Measurements from ENCODE around the gene ACTRT1. TPM values are rescaled to one million over a fixed set of nuclear protein-coding genes. Genes with fewer than 3 reads are reported as not detected.

Gene ACTRT1
- total RNA-seq, 1 experiment from 2014 or later = not detected

- BruUV-seq (replicated peaks) = no TSS peak
- POLR2A ChIA-PET = no interaction called here
- no peaks in the 10 kb centered on the region for H3K36me3 ChIP-seq (ENCODE audit: control insufficient read depth, insufficient read depth, low read length)
- DNase-seq (ENCODE audit: low read depth, low spot score) = no peak
- CTCF ChIA-PET = no interaction called here
- intact Hi-C loops (cut with micrococcal nuclease; ENCODE audit: unreplicated experiment) (no loop called here), in situ Hi-C loops (cut with HindIII; ENCODE audit: low pct_unique_long_range_greater_than_20kb, low sequenced_read_pairs) (no loop called here)
- no peak for ATAC-seq
- TF ChIP-seq, protein P1, sequence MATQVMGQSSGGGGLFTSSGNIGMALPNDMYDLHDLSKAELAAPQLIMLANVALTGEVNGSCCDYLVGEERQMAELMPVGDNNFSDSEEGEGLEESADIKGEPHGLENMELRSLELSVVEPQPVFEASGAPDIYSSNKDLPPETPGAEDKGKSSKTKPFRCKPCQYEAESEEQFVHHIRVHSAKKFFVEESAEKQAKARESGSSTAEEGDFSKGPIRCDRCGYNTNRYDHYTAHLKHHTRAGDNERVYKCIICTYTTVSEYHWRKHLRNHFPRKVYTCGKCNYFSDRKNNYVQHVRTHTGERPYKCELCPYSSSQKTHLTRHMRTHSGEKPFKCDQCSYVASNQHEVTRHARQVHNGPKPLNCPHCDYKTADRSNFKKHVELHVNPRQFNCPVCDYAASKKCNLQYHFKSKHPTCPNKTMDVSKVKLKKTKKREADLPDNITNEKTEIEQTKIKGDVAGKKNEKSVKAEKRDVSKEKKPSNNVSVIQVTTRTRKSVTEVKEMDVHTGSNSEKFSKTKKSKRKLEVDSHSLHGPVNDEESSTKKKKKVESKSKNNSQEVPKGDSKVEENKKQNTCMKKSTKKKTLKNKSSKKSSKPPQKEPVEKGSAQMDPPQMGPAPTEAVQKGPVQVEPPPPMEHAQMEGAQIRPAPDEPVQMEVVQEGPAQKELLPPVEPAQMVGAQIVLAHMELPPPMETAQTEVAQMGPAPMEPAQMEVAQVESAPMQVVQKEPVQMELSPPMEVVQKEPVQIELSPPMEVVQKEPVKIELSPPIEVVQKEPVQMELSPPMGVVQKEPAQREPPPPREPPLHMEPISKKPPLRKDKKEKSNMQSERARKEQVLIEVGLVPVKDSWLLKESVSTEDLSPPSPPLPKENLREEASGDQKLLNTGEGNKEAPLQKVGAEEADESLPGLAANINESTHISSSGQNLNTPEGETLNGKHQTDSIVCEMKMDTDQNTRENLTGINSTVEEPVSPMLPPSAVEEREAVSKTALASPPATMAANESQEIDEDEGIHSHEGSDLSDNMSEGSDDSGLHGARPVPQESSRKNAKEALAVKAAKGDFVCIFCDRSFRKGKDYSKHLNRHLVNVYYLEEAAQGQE (IDR thresholded peaks at IDR 0.05; ENCODE audit: insufficient read depth in 1 of 2, low read depth in 2 of 2, low read length in 1 of 2) = no peak
- TF ChIP-seq POLR2AphosphoS5 (IDR thresholded peaks at IDR 0.05; ENCODE audit: low read depth, low read length) (no peak), SIN3A (IDR thresholded peaks at IDR 0.05; ENCODE audit: borderline replicate concordance, insufficient read depth, low read depth, low read length) (no peak), TCF7L2 (IDR thresholded peaks at IDR 0.05; ENCODE audit: low read depth, low read length) (no peak)
- TF ChIP-seq, protein P2, sequence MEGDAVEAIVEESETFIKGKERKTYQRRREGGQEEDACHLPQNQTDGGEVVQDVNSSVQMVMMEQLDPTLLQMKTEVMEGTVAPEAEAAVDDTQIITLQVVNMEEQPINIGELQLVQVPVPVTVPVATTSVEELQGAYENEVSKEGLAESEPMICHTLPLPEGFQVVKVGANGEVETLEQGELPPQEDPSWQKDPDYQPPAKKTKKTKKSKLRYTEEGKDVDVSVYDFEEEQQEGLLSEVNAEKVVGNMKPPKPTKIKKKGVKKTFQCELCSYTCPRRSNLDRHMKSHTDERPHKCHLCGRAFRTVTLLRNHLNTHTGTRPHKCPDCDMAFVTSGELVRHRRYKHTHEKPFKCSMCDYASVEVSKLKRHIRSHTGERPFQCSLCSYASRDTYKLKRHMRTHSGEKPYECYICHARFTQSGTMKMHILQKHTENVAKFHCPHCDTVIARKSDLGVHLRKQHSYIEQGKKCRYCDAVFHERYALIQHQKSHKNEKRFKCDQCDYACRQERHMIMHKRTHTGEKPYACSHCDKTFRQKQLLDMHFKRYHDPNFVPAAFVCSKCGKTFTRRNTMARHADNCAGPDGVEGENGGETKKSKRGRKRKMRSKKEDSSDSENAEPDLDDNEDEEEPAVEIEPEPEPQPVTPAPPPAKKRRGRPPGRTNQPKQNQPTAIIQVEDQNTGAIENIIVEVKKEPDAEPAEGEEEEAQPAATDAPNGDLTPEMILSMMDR (IDR thresholded peaks at IDR 0.05) = no peak
- H3K4me3 ChIP-seq (ENCODE audit: low read depth in 2 of 2, low read length in 2 of 2) = no peak overlapping the region
- H3K27ac ChIP-seq (ENCODE audit: low read length) = no peak overlapping the region
- H3K27me3 ChIP-seq (ENCODE audit: control insufficient read depth, insufficient read depth, low read length) = no peaks in the 10 kb centered on the region
- no peaks in the 10 kb centered on the region for H3K4me1 ChIP-seq (ENCODE audit: control insufficient read depth, insufficient read depth, low read length)
- H3K9me3 ChIP-seq (ENCODE audit: control insufficient read depth, insufficient read depth, low read depth, low read length) = no peaks in the 10 kb centered on the region
These were observed 677 bp downstream of the ACTRT1 start for GRCh38 chrX:128051526-128051925.

DNA sequence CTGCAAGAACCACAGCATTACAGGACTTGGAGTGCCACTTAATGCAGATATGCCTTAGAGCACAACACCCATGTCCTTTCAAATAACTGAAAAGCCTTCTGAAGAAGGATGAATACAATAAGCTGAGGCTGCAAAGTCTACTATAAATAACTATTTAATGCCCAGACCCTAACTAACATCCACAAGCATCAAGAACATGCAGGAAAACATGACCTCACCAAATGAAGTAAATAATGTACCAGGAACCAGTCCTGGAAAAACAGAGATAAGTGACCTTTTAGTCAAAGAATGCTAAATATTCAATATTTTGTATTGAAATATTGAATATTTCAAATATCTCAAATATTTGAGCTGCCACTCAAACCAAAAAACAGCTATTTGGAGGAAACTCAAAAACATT, 16.9 kb downstream of the ACTRT1 start:
- in situ Hi-C loops (cut with HindIII; ENCODE audit: low pct_unique_long_range_greater_than_20kb, low sequenced_read_pairs) = no loop called here
- no TSS peak for BruUV-seq (replicated peaks)
- DNase-seq (ENCODE audit: low read depth, low spot score) = no peak
- TF ChIP-seq, protein P2 (IDR thresholded peaks at IDR 0.05) = no peak
- H3K27me3 ChIP-seq (ENCODE audit: control insufficient read depth, insufficient read depth, low read length) = no peaks in the 10 kb centered on the region
- no peak overlapping the region for H3K4me3 ChIP-seq (ENCODE audit: low read depth in 2 of 2, low read length in 2 of 2)
- no peaks in the 10 kb centered on the region for H3K9me3 ChIP-seq (ENCODE audit: control insufficient read depth, insufficient read depth, low read depth, low read length)
- ATAC-seq = no peak
- no peaks in the 10 kb centered on the region for H3K4me1 ChIP-seq (ENCODE audit: control insufficient read depth, insufficient read depth, low read length)
- H3K27ac ChIP-seq (ENCODE audit: low read length) = no peak overlapping the region
- ChIA-PET POLR2A (no interaction called here), CTCF (no interaction called here)
- intact Hi-C loops (cut with micrococcal nuclease; ENCODE audit: unreplicated experiment) = no loop called here
- H3K36me3 ChIP-seq (ENCODE audit: control insufficient read depth, insufficient read depth, low read length) = no peaks in the 10 kb centered on the region

DNA sequence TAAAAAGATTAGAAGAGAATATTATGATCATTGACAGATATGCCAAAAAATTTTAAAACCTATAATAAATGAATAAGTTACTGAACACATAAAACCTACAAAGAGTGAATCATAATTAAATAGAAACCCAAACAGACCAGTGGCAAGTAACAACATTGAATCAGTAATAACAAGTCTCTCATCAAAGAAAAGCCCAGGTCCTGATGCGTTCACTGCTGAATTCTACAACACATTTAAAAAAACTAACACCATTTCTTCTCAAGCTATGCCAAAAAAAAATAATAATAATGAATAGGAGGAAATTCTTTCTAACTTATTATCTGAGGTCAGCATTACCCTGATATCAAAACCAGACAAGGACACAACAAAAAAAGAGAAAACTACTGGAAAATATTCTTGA, 30.6 kb downstream of the ACTRT1 start:
- no TSS peak for BruUV-seq (replicated peaks)
- intact Hi-C loops (cut with micrococcal nuclease; ENCODE audit: unreplicated experiment) = no loop called here
- in situ Hi-C loops (cut with HindIII; ENCODE audit: low pct_unique_long_range_greater_than_20kb, low sequenced_read_pairs) = no loop called here
- CTCF ChIA-PET = no interaction called here
- DNase-seq (ENCODE audit: low read depth, low spot score) (no peak), ATAC-seq (no peak)
- H3K4me3 ChIP-seq (ENCODE audit: low read depth in 2 of 2, low read length in 2 of 2) = no peak overlapping the region
- TF ChIP-seq POLR2AphosphoS5 (IDR thresholded peaks at IDR 0.05; ENCODE audit: low read depth, low read length) = no peak
- TF ChIP-seq SIN3A (IDR thresholded peaks at IDR 0.05; ENCODE audit: borderline replicate concordance, insufficient read depth, low read depth, low read length) = no peak
- no peak for TF ChIP-seq TCF7L2 (IDR thresholded peaks at IDR 0.05; ENCODE audit: low read depth, low read length)
- TF ChIP-seq, protein P1 (IDR thresholded peaks at IDR 0.05; ENCODE audit: insufficient read depth in 1 of 2, low read depth in 2 of 2, low read length in 1 of 2) = no peak
- TF ChIP-seq, protein P2 (IDR thresholded peaks at IDR 0.05) = no peak
- no peak overlapping the region for H3K27ac ChIP-seq (ENCODE audit: low read length)
- POLR2A ChIA-PET = no interaction called here
- no peaks in the 10 kb centered on the region for H3K27me3 ChIP-seq (ENCODE audit: control insufficient read depth, insufficient read depth, low read length)
- H3K4me1 ChIP-seq (ENCODE audit: control insufficient read depth, insufficient read depth, low read length) = no peaks in the 10 kb centered on the region
- H3K36me3 ChIP-seq (ENCODE audit: control insufficient read depth, insufficient read depth, low read length) = no peaks in the 10 kb centered on the region
- no peaks in the 10 kb centered on the region for H3K9me3 ChIP-seq (ENCODE audit: control insufficient read depth, insufficient read depth, low read depth, low read length)
